ENCODE data around the gene HKDC1. TPM values are rescaled to one million over a fixed set of nuclear protein-coding genes. Genes with fewer than 3 reads are reported as not detected.
"Not testable (repeated sequence)": the region's sequence is repeated elsewhere in the genome, so short reads cannot be mapped to it uniquely, and the experiment has no call there.

Gene HKDC1
- total and polyA plus RNA-seq, 2 donors, result 10.9 to 15.3 TPM

GRCh38 chr10:69306421-69306820 is 86.3 kb downstream of the HKDC1 start:
- Histone ChIP-seq H3K4me3 (ENCODE audit: low read length in 2 of 2) (no peak overlapping the region), H3K36me3 (ENCODE audit: control insufficient read depth in 2 of 2, insufficient read depth in 2 of 2, low read length in 1 of 2) (no peaks in the 10 kb centered on the region), H3K27me3 (ENCODE audit: control insufficient read depth in 2 of 2, insufficient read depth in 1 of 2, low read length in 1 of 2) (no peaks in the 10 kb centered on the region), H3K4me1 (ENCODE audit: control insufficient read depth in 2 of 2, insufficient read depth in 2 of 2, low read length in 2 of 2) (no peaks in the 10 kb centered on the region), H3K27ac (ENCODE audit: low read depth in 1 of 2, low read length in 1 of 2) (no peak overlapping the region), H3K9me3 (ENCODE audit: control insufficient read depth in 2 of 2, insufficient read depth in 1 of 2, low read length in 1 of 2) (no peaks in the 10 kb centered on the region)
- DNase-seq (ENCODE audit: low read depth in 6 of 9, low spot score in 9 of 9), result no peak
- 96% methylated on average over 2 of the region's 2 CpGs for WGBS

GRCh38 chr10:69307434-69307833 is 87.3 kb downstream of the HKDC1 start:
- H3K27me3 ChIP-seq (ENCODE audit: control insufficient read depth in 2 of 2, insufficient read depth in 1 of 2, low read length in 1 of 2), result no peaks in the 10 kb centered on the region
- H3K27ac ChIP-seq (ENCODE audit: low read depth in 1 of 2, low read length in 1 of 2), result no peak overlapping the region
- H3K36me3 ChIP-seq (ENCODE audit: control insufficient read depth in 2 of 2, insufficient read depth in 2 of 2, low read length in 1 of 2), result no peaks in the 10 kb centered on the region
- no peak overlapping the region for H3K4me3 ChIP-seq (ENCODE audit: low read length in 2 of 2)
- WGBS, result 95% methylated on average over 4 of the region's 4 CpGs
- DNase-seq (ENCODE audit: low read depth in 6 of 9, low spot score in 9 of 9), result no peak
- H3K9me3 ChIP-seq (ENCODE audit: control insufficient read depth in 2 of 2, insufficient read depth in 1 of 2, low read length in 1 of 2), result no peaks in the 10 kb centered on the region
- no peaks in the 10 kb centered on the region for H3K4me1 ChIP-seq (ENCODE audit: control insufficient read depth in 2 of 2, insufficient read depth in 2 of 2, low read length in 2 of 2)

- H3K4me1 ChIP-seq (ENCODE audit: control insufficient read depth in 2 of 2, insufficient read depth in 2 of 2, low read length in 2 of 2); H3K4me3 ChIP-seq (ENCODE audit: low read length in 2 of 2); DNase-seq (ENCODE audit: low read depth in 6 of 9, low spot score in 9 of 9); H3K27ac ChIP-seq (ENCODE audit: low read depth in 1 of 2, low read length in 1 of 2); H3K36me3 ChIP-seq (ENCODE audit: control insufficient read depth in 2 of 2, insufficient read depth in 2 of 2, low read length in 1 of 2); H3K9me3 ChIP-seq (ENCODE audit: control insufficient read depth in 2 of 2, insufficient read depth in 1 of 2, low read length in 1 of 2); H3K27me3 ChIP-seq (ENCODE audit: control insufficient read depth in 2 of 2, insufficient read depth in 1 of 2, low read length in 1 of 2): not testable (repeated sequence)
- WGBS, result 97% methylated on average over 10 of the region's 10 CpGs
Measured at GRCh38 chr10:69308304-69308703, 88.2 kb downstream of the HKDC1 start.

GRCh38 chr10:69311309-69311708 is 91.2 kb downstream of the HKDC1 start:
- no peak overlapping the region for H3K4me3 ChIP-seq (ENCODE audit: low read length in 2 of 2)
- H3K4me1 ChIP-seq (ENCODE audit: control insufficient read depth in 2 of 2, insufficient read depth in 2 of 2, low read length in 2 of 2), result peaks cover 0 to 4% of the 10 kb centered on the region in 2 donors
- WGBS, result 66% methylated on average over 4 of the region's 4 CpGs
- no peaks in the 10 kb centered on the region for H3K9me3 ChIP-seq (ENCODE audit: control insufficient read depth in 2 of 2, insufficient read depth in 1 of 2, low read length in 1 of 2)
- no peaks in the 10 kb centered on the region for H3K36me3 ChIP-seq (ENCODE audit: control insufficient read depth in 2 of 2, insufficient read depth in 2 of 2, low read length in 1 of 2)
- H3K27me3 ChIP-seq (ENCODE audit: control insufficient read depth in 2 of 2, insufficient read depth in 1 of 2, low read length in 1 of 2), result no peaks in the 10 kb centered on the region
- H3K27ac ChIP-seq (ENCODE audit: low read depth in 1 of 2, low read length in 1 of 2), result no peak overlapping the region
- no peak for DNase-seq (ENCODE audit: low read depth in 6 of 9, low spot score in 9 of 9)

- Histone ChIP-seq H3K27me3 (ENCODE audit: control insufficient read depth in 2 of 2, insufficient read depth in 1 of 2, low read length in 1 of 2) (no peaks in the 10 kb centered on the region), H3K27ac (ENCODE audit: low read depth in 1 of 2, low read length in 1 of 2) (no peak overlapping the region), H3K36me3 (ENCODE audit: control insufficient read depth in 2 of 2, insufficient read depth in 2 of 2, low read length in 1 of 2) (no peaks in the 10 kb centered on the region), H3K9me3 (ENCODE audit: control insufficient read depth in 2 of 2, insufficient read depth in 1 of 2, low read length in 1 of 2) (no peaks in the 10 kb centered on the region), H3K4me3 (ENCODE audit: low read length in 2 of 2) (no peak overlapping the region), H3K4me1 (ENCODE audit: control insufficient read depth in 2 of 2, insufficient read depth in 2 of 2, low read length in 2 of 2) (peaks cover 5 to 10% of the 10 kb centered on the region in 2 donors)
- WGBS, result 93% methylated on average over 4 of the region's 4 CpGs
- no peak for DNase-seq (ENCODE audit: low read depth in 6 of 9, low spot score in 9 of 9)
Measured at GRCh38 chr10:69312528-69312927, 92.4 kb downstream of the HKDC1 start.

- H3K27ac ChIP-seq (ENCODE audit: low read depth in 1 of 2, low read length in 1 of 2), result no peak overlapping the region
- DNase-seq (ENCODE audit: low read depth in 6 of 9, low spot score in 9 of 9), result no peak
- H3K9me3 ChIP-seq (ENCODE audit: control insufficient read depth in 2 of 2, insufficient read depth in 1 of 2, low read length in 1 of 2), result no peaks in the 10 kb centered on the region
- H3K27me3 ChIP-seq (ENCODE audit: control insufficient read depth in 2 of 2, insufficient read depth in 1 of 2, low read length in 1 of 2), result no peaks in the 10 kb centered on the region
- no peak overlapping the region for H3K4me3 ChIP-seq (ENCODE audit: low read length in 2 of 2)
- H3K4me1 ChIP-seq (ENCODE audit: control insufficient read depth in 2 of 2, insufficient read depth in 2 of 2, low read length in 2 of 2), result peaks cover 16 to 24% of the 10 kb centered on the region in 2 donors
- WGBS, result 97% methylated on average over 3 of the region's 3 CpGs
- H3K36me3 ChIP-seq (ENCODE audit: control insufficient read depth in 2 of 2, insufficient read depth in 2 of 2, low read length in 1 of 2), result no peaks in the 10 kb centered on the region
Measured at GRCh38 chr10:69315100-69315542, 95.0 kb downstream of the HKDC1 start.

- Histone ChIP-seq H3K36me3 (ENCODE audit: control insufficient read depth in 2 of 2, insufficient read depth in 2 of 2, low read length in 1 of 2) (peaks cover 2 to 4% of the 10 kb centered on the region in 2 donors), H3K27me3 (ENCODE audit: control insufficient read depth in 2 of 2, insufficient read depth in 1 of 2, low read length in 1 of 2) (no peaks in the 10 kb centered on the region), H3K4me1 (ENCODE audit: control insufficient read depth in 2 of 2, insufficient read depth in 2 of 2, low read length in 2 of 2) (peaks cover 23 to 30% of the 10 kb centered on the region in 2 donors), H3K9me3 (ENCODE audit: control insufficient read depth in 2 of 2, insufficient read depth in 1 of 2, low read length in 1 of 2) (no peaks in the 10 kb centered on the region), H3K27ac (ENCODE audit: low read depth in 1 of 2, low read length in 1 of 2) (no peak overlapping the region), H3K4me3 (ENCODE audit: low read length in 2 of 2) (no peak overlapping the region)
- WGBS, result 97% methylated on average over 6 of the region's 6 CpGs
- no peak for DNase-seq (ENCODE audit: low read depth in 6 of 9, low spot score in 9 of 9)
Measured at GRCh38 chr10:69315610-69316312, 95.6 kb downstream of the HKDC1 start.

GRCh38 chr10:69316313-69317059 is 96.4 kb downstream of the HKDC1 start:
- Histone ChIP-seq H3K36me3 (ENCODE audit: control insufficient read depth in 2 of 2, insufficient read depth in 2 of 2, low read length in 1 of 2) (peaks cover 4 to 8% of the 10 kb centered on the region in 2 donors), H3K27ac (ENCODE audit: low read depth in 1 of 2, low read length in 1 of 2) (no peak overlapping the region), H3K4me3 (ENCODE audit: low read length in 2 of 2) (no peak overlapping the region), H3K4me1 (ENCODE audit: control insufficient read depth in 2 of 2, insufficient read depth in 2 of 2, low read length in 2 of 2) (peaks cover 26 to 37% of the 10 kb centered on the region in 2 donors), H3K9me3 (ENCODE audit: control insufficient read depth in 2 of 2, insufficient read depth in 1 of 2, low read length in 1 of 2) (no peaks in the 10 kb centered on the region), H3K27me3 (ENCODE audit: control insufficient read depth in 2 of 2, insufficient read depth in 1 of 2, low read length in 1 of 2) (no peaks in the 10 kb centered on the region)
- WGBS, result 96% methylated on average over 6 of the region's 6 CpGs
- DNase-seq (ENCODE audit: low read depth in 6 of 9, low spot score in 9 of 9), result no peak

All from thymus (tissue), 11 donors.